Activated CD4-positive, alpha-beta T cell treated with anti-CD3 and anti-CD28 coated beads for 1 hour (primary cell): Measurements from ENCODE around the gene HTR4.
"Not testable (repeated sequence)": the region's sequence is repeated elsewhere in the genome, so short reads cannot be mapped to it uniquely, and the experiment has no call there.

Experiments used
- DNase-seq: peaks from one replicate; pipeline ENCODE4 v3.0.0-alpha.2; 2020

Gene HTR4

DNA sequence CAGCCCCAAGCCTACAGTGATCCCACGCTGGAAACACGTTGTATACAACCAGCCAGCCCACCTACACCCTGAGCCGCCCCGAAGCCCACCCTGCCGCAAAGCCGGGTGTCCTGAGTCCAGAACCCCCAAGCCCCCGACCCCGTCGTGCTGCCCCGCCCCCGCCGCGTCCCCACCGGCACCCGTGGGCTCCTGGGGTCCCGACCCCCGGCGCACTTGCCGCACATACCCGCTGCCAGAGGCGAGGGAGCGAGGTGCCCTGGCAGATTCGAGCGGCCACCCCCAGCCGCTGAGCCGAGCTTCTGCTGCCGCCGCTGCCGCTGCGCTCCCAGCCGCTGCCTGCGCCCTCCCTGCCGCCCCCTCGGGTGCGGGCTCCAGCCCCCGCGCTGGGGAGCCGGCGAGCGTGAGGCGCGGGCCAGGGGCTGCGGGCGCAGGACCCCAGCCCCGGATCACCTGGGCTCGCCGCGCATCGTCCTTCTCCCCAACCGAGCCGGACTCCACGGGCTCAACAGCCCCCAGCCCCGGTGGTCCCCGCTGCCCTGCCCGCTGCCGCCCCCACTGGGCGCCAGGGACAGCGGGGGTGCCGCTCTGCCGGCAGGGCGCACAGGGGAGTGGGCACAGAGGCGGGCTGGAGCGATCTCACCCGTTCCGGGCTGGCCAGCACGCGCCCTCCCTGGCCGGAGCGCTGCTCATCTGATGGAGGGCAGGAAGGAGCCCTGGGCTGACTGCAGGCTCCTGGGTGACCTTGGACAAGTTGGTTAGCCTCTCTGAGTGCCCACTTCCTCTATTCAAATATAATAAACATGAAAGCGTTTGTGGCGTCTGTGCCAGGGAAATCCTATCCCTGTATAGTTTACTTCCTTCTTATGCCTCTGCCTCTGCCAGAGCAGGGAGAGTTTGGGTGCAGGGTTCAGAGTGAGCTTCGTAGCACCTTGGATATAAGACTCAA is at the start of gene HTR4:
Gene HTR4, minus strand, starts transcription at position 692 of the 946 bp plus-strand sequence. CDS start 17,513 bp downstream, outside the sequence.
- DNase-seq: no peak

- DNase-seq: no peak
These were observed 47.8 kb upstream of the HTR4 start for GRCh38 chr5:148702019-148702596.

DNA sequence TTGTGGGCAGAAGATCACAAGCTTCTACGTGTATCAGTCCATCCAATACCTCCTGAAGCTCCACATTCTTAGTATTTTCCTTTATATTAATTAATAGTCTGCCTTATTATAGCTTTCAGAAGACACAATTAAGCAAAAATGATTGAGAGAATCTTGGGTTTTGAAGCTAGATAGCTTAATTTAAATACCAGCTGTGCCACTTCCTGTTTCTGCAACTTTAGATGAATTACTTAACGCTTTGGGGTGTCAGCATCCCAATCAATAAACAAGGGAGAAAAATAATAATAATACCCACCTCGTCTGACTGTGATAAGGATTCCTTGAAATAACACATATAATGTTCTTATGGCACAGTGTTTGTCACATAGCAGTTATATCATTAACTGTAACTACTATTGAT is 44.7 kb upstream of the HTR4 start:
- no peak for DNase-seq

DNA sequence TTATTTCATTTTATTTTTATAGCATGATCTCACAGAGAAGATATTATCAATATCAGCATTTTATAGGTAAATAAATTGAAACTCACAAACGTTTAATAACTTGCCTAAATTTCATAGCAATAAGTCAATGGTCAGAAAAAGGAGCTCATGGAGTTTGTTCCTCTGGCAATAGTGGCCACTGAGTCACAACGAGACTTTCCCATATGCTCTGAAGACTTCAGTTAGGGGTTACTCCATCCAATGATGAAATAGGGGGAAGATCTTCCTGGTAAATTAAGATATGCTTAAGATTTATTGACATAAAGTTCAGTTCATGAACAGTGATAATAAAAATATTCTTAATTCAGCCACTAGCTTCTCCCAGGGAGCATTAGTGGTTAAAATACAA is 43.5 kb upstream of the HTR4 start:
- no peak for DNase-seq

- no peak for DNase-seq
These were observed 43.0 kb upstream of the HTR4 start for GRCh38 chr5:148697180-148697808.

GRCh38 chr5:148696187-148697036 is 42.1 kb upstream of the HTR4 start:
- DNase-seq: no peak

DNA sequence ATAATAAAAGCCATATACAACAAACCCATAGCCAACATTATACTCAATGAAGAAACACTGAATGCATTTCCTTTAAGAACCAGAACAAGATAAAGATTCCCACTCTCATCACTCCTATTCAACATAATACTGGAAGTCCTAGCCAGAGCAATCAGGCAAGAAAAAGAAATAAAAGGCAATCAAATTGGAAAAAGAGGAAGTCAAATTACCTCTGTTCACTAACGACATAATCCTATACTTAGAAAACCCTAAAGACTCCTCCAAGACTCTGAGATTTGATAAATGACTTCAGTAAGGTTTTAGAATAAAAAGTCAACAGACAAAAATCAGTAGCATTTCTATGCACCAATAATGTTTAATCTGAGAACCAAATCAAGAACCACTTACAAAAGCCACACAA is 36.6 kb upstream of the HTR4 start:
- DNase-seq: no peak

GRCh38 chr5:148688787-148689186 is 34.5 kb upstream of the HTR4 start:
- no peak for DNase-seq

DNA sequence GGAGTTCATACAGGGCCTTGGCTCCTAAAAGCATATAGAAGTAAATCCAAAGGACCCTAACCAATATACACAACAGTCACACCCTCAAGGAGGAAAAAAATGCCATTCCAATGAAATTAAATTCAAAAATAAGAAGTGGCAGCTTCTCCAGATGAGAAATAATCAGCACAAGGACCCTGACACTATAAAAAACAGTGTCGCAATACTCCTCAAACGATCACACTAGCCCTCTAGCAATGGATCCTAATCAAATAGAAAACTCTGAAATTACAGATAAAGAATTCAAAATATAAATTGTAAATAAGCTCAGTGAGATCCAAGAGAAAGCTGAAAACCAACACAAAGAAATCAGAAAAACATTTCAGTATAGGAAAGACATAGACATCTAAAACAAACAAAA is 33.5 kb upstream of the HTR4 start:
- DNase-seq: no peak

- DNase-seq: no peak
These were observed 33.1 kb upstream of the HTR4 start for GRCh38 chr5:148687427-148687826.

GRCh38 chr5:148686660-148687059 is 32.3 kb upstream of the HTR4 start:
- DNase-seq: no peak

DNA sequence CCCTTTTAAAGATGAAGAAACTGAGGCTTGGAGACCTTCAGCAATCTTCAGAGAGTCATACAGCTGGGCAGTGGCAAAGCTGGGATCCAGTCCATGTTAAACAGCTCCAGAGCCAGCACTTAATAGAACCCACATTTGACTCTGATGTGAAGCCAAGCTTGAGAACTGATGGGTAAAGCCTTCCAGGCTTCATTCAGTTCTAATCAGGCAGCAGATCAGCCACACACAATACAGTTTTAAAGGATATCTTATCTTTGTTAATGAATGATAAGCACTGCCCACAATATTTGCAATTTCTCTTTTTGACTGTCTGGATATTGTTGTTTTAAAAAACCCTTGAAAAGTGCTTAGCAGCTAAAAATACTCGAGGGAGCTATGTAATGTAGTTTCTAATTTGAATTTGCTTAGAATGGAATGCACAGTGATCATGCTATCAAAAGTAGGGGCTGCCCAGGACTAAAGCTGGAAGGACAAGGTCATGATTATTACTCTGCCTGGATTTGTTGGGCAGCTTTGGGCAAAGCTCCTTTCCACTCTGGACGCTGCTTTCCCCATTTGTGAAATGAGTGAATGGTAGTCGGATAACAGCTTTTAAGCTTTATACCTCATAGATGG is 31.3 kb upstream of the HTR4 start:
- DNase-seq: no peak

- DNase-seq: no peak
These were observed 30.2 kb upstream of the HTR4 start for GRCh38 chr5:148684528-148684927.

DNA sequence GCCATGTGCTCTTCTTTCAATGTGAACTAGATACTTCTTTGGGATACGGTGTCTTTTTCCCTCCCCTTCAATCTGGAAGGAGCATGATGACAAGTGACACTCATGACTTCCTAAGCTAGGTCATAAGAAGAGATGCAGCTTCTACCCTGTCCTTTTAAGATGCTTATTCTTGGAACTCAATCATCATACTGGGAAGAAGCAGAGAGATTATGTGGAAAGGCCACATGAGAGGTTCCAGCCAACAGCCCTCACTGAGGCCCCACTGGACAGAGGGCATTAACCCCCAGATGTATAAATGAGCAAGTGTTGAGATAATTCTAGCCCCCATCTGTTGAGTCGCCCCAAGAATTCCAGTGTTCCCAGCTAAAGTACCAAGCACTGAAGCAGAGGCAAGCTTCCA is 29.3 kb upstream of the HTR4 start:
- no peak for DNase-seq

DNA sequence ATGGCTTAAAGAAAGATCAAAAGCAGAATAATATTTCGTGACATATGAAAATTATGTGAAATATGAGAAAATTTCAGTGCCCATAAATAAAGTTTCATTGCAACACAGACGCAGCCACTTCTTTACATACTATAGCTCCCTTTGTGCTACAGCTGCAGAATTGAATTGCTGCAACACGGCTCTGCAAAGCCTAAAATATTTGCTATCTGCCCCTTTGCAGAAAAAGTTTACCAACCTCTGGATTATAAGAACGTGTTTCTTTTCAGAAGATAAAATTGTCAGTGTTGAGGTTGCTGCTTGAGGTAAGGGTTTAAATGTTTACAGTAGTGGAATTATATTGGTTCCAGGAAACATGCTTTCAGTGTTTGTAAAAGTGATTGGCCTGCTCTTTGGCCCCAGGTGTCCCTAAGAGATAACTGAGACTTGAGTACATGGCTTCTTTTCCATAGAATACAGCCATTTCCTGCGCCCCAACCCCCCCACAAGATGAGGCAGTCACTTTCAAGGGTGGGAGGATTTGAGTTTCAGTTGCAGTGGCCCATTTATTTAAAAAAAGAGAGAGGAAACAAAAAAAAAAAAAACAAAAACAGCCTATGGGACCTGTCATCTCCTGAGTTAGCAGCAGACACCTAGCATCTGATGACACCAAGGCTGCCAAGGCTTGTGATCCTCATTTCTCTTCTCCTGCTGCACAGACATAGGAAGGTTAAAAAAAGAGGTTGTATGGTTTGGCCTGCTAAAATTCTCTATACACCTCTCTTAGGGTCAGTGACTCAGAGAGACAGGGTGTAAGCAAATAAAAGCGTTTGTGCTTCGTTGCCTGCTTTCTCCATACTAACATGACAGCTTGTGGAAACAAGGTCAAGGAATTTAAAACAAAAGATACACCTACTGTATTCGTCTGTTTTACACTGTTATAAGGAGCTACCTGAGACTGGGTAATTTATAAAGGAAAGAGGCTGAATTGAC is 28.0 kb upstream of the HTR4 start:
- DNase-seq: no peak

GRCh38 chr5:148681157-148682057 is 27.1 kb upstream of the HTR4 start:
- no peak for DNase-seq

DNA sequence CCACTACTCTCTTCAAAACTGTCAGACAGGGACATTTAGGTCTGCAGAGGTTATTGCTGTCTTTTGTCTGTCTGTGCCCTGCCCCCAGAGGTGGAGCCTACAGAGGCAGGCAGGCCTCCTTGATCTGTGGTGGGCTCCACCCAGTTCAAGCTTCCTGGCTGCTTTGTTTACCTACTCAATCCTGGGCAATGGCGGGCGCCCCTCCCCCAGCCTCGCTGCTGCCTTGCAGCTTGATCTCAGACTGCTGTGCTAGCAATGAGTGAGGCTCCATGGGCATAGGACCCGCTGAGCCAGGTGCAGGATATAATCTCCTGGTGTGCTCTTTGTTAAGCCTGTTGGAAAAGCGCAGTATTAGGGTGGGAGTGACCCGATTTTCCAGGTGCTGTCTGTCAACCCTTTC is 19.4 kb upstream of the HTR4 start:
- DNase-seq: not testable (repeated sequence)

DNA sequence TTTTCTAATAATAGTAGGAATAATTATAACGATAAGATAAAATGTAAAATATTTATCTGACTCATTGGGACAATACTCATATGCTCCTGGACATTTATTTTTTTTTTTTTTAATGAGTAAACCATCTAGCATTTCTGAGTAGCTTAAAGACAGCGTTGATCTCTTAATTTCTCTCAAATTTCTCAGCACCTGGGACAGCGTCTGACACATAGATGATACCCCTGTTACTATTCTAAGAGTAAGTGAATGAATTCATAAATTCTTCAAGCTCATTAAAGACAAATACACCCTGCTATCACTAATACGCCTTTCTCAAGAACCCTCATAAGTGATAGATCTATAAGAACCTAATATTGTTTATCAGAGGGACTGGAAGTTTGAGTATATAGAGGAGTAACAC is 12.0 kb upstream of the HTR4 start:
- DNase-seq: no peak

DNA sequence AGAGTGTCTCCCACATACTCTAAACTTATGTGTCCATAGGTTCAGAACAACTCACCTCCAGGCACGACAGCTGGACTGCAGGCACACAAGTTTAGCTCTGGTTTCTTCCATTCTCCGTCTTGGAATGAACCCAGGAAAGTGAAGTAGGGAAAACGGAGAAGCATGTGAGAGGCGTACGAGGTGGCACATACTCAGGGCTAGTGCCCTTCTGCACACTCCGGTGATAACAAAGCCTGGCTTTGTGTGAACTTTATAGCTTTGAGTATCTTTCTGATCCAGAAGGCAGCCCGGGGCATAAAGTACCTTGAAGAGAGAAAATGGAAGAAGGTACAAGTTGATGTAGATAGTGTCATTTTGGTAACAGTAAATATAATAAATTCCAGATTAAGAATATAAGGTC is 11.1 kb upstream of the HTR4 start:
- DNase-seq: no peak

DNA sequence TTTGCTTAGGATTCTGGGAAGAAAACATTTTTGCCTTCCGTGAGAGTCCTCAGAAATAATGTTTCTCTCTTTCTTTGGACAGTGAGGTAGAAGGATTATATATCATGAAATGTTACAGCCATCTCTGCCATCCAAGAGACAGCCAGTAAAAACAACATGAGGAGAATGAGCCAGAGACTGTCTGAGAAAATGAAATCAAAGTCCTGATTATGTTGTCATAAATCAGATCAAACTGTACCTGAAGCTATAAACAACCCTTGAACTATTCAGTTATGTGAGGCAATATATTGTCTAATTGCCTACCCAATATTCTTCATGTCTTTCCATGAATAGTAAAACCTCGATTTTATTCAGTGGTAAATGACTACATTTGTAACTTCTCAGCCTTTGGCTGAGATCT is 9.2 kb upstream of the HTR4 start:
- DNase-seq: no peak
